ENCODE measurements around the gene RRBP1.
"Not testable (repeated sequence)": the region's sequence is repeated elsewhere in the genome, so short reads cannot be mapped to it uniquely, and the experiment has no call there.

RRBP1 gene

DNA sequence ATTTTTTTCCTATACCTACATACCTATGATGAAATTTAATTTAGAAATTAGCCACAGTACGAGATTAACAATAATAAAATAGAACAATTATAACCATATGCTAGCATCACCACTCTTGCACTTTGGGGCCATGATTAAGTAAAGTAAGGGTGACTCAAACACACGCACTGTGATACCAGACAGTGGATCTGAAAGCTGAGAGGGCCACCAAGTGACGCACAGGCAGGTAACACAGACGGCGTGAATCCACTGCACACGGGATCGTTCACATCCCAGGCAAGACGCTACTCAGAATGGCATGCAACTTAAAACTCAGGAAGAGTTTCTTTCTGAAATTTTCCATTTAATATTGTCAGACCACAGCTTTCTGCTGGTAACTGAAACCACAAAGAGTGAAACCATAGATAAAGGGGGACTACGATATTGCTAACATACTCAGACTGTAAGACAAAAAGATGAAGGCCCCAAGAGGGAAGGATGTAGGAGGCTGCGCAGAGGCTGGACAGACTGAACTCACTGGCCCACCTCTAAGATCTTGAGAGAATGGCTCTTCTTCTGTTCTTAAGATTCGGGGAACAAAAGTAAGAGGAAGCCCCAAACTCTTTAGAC lies 17.9 kb downstream of the RRBP1 start:
- no peak for DNase-seq (ENCODE audit: low read depth in 2 of 3, low spot score in 2 of 3)

DNA sequence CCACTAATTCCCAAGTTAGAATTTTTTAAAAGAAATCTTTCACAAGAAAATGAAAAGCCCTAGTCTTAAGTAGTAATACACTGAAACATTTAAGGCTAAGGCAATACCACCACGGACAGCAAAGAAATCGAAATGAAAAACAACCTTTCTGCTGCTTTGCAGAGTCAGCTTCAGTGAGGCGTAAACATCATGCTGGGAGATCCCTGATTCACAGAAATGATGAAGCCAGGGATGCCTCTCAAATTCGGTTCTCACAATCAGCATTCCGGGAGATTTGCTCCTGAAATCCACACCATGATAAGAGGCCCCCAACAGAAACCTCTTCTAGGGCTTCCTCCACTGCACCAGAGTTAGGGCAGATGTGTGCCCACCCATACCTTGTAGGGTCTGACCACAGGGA lies 18.6 kb downstream of the RRBP1 start:
- DNase-seq (ENCODE audit: low read depth in 2 of 3, low spot score in 2 of 3): no peak

DNA sequence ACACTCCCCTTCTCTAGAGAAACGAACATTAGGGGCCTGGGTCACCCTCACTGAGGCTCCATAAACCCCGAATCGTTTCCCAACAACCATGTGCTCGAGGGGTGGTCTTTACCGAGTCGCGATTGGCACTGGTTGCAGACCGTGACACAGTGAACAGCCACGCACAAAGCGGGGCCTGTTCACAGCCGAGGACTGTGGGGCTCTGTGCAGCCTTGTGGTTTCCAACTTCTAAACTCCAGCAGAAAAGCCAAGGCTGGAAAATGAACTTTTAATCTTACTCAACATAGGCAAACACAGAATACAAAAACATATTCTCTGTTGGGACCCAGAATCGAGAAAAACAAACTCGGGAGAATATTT lies 19.0 kb downstream of the RRBP1 start:
- no peak for DNase-seq (ENCODE audit: low read depth in 2 of 3, low spot score in 2 of 3)

DNA sequence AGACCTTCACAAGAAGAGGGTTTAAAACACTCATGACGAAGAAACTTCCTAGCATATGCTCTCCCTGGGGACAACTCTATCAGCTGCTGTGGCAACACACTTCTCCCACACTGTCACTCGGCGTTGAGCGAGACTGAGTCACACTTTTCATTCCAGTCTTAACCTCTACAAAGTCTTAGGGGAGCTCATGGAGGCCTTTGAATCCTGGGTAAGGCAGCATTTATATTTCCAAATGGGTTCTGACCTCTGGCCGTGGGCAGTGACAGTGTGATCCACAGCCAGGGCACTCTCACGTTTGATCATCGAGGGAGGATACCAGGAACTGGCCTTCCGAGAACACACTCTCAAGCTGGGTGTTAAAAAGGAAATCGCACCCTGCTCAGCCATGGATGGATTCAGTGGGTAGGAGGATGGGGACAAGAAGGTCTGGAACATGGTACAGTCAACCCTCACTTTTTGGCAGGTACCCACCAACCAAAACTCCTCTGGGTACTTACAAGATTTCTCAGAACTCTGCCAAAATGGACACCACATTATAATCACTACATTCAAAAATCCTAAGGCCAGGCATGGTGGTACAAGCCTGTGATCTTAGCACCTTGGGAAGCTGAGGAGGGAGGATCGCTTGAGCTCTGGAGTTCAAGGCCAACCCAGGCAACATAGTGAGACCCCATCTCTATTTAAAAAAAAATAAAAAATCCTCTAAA lies 19.6 kb downstream of the RRBP1 start:
- peak in 1 of 3 experiments; percentile 10 for DNase-seq (ENCODE audit: low read depth in 2 of 3, low spot score in 2 of 3)

DNA sequence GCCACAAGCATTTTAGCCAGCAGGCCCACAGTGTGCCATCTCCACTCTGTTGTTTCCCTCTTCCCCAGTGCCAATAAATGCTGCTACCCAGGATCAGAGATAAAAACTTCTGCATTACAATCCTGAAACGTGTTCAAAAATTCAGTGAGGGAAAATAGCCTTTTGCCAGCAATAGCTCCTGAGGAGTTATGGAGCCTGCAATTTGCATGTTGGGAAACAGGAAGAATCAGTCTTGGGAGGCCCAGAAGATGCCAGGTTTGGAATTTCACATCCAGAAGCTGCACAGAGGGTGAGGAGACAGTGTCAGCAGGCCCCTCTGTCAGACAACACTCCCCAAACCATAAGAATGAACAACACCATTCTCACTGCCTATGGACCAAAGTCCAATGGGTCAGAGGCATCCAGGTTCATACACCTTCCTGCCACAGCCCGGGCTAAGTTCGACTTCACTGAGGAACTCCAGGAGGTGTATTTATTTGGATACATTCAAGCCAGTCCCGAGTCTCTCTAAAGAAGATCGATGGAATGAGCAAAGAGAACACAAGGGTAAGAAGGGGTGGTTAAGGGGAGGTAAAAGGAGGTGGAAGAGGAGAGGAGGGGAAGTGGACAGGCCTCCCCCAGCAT lies 20.8 kb downstream of the RRBP1 start:
- no peak for DNase-seq (ENCODE audit: low read depth in 2 of 3, low spot score in 2 of 3)

DNA sequence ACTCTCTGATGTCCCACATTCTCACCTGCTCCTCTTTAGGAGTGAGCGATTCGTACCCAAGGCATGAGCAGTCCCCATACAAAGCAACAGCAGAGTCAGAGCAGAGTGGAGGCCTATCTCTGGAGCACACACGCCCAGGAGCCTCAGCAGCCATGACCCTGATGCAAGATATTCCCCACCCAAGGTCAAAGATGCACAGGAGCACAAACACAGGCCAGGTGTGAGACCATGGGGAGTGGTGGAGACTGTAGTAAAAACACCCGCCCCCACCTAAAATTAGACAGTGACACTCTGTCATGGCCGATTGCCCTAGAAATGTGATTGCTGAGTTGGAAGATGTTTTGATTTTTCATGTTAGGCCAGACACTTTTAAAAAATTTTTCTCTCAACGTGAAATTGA lies 21.4 kb downstream of the RRBP1 start:
- no peak for DNase-seq (ENCODE audit: low read depth in 2 of 3, low spot score in 2 of 3)

DNA sequence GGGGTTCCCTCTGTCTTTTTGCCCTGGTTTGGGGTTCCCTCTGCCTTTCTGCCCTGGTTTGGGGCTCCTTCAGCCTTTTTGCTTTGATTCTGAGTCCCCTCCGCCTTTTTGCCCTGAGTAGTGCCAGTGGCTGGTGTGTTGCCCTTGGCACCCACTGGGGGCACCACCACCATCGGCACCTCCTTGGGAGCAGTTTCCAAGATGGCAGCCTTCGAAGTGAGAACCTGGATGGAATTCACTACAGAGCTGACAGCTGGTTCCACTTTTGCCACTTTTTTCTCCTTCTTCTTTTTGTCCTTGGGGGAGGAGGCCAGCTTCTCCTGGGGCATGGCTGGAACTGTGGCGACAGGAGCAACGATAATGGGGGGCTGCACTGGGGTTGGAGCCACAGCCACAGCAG lies 22.2 kb downstream of the RRBP1 start:
- no peak for DNase-seq (ENCODE audit: low read depth in 2 of 3, low spot score in 2 of 3)

DNA sequence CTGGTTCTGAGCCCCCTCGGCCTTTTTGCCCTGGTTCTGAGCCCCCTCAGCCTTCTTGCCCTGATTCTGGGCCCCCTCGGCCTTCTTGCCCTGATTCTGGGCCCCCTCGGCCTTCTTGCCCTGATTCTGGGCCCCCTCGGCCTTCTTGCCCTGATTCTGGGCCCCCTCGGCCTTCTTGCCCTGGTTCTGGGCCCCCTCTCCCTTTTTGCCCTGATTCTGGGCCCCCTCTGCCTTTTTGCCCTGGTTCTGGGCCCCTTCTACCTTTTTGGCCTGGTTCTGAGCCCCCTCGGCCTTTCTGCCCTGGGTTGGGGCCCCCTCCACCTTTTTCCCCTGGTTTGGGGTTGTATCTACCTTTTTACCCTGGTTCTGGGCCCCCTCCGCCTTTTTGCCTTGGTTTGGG lies 22.7 kb downstream of the RRBP1 start:
- DNase-seq (ENCODE audit: low read depth in 2 of 3, low spot score in 2 of 3): not testable (repeated sequence)

DNA sequence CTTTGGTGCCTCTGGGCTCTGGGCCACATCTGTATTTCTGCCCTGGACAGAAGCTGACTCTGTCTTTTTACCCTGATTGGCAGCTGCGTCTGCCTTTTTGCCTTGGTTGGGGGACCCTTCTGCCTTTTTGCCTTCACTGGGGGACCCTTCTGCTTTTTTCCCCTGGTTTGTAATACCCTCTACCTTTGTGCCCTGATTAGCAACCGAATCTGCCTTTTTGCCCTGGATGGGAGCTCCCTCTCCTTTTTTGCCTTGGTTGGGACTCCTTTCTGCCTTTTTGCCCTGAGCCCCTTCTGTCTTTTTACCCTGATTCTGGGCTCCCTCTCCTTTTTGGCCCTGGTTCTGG lies 23.4 kb downstream of the RRBP1 start:
- no peak for DNase-seq (ENCODE audit: low read depth in 2 of 3, low spot score in 2 of 3)

DNA sequence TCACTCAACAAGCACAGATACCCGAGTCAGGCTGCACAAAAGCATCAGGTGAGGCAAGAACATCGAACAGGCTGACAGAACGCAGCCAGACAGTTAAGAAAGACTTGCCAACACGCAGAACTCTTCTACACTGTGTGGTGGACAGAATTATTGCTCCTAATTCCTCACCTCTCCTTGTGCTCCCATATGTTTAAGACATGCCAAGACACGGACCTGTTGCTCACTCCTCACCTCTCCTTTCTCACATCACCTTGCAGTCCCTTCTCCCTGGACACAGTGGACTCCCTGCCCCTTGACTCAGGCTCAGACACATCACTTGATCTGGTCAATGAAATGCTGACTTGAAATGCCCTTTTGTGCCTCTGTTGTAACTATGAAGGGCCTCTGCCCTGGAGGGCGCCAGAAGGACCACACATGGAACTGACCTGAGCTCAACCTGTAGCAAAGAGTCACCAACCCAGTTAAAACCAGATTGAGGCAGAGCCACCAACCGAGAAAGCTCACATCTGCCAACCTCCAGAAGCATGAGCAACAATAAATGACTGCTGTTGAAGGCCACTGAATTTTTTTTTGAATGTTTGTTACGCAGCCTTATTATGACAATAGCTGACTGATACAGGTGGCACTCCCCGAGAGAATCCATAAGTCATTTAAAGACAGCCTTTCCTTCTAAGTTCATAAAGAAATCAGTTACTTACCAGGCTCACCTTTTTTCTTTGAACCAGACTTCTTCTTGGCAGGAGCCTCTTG lies 24.0 kb downstream of the RRBP1 start:
- DNase-seq (ENCODE audit: low read depth in 2 of 3, low spot score in 2 of 3): no peak

DNA sequence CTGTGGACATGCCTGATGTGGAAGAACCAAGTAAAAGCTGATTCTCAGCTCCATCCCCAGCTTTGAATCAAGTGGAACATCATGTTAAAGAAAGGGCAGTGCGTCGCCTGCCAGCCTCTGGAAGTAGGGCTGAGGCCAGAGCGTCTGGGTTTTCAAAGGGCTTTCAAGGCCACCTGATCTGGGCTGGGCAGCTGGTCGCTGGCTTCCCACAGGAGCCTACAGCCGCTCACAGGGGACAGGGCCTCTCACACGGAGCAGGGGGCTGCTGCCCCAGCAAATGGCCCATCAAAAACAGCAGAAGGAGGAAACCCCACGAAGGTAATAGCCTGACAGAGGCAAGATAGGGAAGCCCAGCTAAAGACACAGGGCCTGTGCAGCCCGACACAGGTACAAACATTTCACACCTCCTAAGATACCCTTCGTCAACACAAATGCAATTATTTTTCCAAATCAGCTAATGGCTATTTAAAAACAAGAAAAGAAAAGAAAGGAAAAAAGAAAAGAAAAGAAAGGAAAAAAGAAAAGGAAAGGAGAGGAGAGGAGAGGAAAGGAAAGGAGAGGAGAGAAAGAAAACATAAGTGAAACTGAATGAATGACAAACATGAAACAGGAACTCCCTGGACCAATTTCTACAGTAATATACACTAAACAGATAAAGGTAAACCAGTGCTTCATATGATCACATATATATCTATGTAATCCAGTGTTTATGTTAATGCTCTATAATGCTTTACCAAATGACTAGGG lies 24.8 kb downstream of the RRBP1 start:
- DNase-seq (ENCODE audit: low read depth in 2 of 3, low spot score in 2 of 3): no peak

DNA sequence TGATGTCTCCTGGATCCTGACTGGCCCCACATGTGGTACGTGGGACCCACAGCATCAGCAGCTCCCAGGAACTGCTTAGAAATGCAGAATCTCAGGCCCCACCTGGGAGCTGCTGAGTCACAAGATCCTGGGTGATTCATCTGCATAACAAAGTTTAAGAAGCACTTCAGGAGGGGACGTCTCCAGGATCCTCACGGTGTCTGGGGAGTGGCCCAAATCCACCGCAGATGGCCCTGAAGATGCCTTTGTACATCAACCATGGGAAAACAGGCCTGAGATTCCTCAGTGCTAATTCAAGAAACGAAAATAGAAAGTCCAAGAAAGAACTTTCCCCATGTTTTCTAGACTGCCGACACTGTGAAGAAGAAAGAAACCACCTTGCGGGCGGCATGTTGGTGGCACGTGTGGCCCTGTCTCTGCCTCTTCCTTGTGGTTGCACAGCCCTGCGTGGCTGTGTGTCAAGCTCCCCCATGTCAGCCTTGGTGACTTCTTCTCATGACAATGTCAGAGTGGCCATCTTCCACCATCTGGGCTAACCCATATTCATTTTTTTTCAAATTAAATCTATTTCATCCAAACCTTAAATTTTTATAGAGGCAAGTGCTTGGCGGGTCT lies 26.1 kb downstream of the RRBP1 start:
- DNase-seq (ENCODE audit: low read depth in 2 of 3, low spot score in 2 of 3): no peak

DNA sequence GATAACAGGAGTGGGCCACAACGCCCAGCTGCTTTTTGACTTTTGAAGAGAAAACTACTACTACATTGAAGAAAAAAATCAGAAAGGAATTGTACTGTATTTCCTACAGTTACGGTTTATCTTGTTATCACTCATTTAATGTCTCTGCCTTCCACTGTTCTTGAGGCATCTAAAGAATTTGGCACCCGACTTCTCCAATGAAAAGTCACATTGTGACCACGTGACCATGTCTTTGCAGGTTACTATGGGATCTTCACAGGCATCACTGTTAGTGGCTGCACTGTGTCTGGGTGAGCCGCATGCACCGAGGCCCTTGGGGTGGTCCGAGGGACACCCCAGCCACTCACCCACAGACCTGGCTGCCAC lies 26.8 kb downstream of the RRBP1 start:
- no peak for DNase-seq (ENCODE audit: low read depth in 2 of 3, low spot score in 2 of 3)

DNA sequence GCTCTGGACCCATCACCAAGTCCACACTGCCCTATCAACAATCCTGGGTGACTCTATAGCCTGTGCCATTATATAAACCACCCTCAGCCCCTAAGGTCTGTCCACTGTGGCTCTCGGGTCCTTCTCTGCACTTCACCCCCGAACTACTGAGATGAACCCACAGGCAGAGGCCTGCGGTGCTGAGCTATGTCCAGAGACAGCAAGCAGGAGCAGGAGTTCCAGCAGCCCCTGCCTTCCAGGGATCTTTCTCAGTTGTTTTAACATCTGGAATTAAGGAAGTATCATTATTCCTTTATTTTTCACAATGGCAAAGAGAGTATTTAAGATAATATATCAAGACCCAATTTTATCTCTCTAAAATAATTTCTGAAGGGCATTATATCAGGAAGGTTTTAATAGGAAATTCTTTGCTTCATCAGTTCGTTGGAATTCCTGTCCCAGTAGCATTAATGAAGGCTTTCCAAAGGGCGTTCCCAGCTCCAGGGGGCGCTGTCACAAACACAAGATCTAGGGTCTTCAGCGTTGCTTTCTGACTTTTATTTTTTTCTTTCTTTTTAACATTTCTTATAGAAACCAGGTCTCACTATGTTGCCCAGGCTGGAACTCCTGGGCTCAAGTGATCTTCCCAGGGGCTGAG lies 27.3 kb downstream of the RRBP1 start:
- no peak for DNase-seq (ENCODE audit: low read depth in 2 of 3, low spot score in 2 of 3)

DNA sequence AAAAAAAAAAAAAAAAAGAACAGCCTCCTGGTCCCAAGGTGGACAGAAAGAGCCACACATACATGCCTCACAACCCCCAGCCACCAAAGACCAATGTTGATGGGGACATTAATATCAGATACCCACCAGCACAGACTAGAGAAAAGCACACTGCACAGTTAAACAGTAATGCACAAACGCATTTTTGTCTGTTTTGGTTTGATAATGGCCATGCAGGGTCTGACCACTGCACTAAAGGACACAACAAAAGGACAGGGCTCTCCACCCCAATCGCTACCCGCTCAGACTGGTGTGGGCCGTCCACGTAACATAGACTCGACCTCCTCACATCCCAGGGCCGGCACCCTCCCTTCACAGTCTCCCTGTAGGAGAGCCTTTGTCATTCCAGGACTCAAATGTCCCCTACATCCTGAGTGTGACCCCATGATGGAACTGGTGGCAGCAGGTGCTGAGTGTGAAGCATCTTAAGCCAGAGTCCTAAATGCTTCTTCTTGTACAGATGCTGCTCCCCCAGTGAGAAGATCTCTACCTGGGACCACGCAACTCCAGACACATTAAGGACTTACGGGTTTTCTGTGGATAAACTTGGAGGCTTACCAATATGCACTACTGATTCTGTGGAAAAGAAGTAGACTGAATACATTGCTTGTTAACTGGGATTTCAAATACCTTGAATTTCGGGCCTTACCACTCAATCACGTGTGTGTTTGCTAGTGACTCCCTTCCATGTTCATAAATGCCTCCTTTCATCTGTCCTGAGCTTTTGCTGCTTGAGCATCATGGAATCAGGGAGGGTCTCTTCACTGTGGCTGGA lies 28.0 kb downstream of the RRBP1 start:
- no peak for DNase-seq (ENCODE audit: low read depth in 2 of 3, low spot score in 2 of 3)

DNA sequence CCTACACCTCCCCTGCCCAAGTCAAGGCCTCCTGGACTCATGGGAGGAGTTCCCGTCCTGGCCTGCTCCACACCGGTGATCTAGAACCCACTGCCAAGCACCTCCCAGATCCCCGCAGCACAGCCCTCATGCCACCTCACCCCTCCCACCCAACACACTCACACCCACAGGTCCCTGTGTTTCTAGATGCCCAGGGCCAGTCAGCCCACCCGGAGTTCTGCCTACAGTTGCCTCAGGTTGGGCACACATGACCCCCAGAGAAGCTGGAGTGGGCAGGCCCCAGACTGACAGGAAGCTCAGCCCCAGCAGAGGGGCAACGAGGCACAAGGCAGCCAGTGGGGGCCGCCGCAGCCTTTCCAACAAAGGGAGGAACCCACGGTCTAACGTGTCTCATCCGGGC lies 29.6 kb downstream of the RRBP1 start:
- DNase-seq (ENCODE audit: low read depth in 2 of 3, low spot score in 2 of 3): no peak

DNA sequence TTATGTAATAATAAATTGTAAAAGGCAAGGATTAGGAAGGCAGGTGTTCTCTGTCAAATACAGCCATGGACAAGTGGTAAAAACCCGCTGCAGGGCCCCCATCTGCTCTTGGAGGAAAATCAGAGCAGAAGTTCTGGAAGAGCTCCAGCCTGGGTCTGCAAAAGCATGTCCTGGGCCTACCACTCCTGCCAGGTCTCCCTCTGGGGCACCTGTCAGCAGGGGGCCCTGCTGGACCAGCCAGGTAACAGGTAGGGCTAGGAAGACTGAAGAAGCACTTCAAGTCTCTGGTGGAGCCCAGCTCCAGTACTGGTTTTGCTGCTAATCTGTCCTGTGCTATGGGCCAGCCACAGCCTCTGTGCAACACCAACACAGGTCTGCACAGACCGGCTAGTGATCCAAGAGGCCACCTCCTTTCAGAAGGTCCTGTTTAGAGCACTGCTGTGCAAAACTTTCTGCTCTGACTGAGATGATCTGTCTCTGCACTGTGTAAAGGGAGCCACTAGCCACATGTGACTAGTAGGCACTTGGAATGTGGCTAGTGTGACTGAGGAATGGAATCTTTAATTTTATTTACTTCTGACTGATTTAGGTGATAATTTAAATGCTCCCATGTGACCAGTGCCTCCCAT lies 30.2 kb downstream of the RRBP1 start:
- DNase-seq (ENCODE audit: low read depth in 2 of 3, low spot score in 2 of 3): no peak

DNA sequence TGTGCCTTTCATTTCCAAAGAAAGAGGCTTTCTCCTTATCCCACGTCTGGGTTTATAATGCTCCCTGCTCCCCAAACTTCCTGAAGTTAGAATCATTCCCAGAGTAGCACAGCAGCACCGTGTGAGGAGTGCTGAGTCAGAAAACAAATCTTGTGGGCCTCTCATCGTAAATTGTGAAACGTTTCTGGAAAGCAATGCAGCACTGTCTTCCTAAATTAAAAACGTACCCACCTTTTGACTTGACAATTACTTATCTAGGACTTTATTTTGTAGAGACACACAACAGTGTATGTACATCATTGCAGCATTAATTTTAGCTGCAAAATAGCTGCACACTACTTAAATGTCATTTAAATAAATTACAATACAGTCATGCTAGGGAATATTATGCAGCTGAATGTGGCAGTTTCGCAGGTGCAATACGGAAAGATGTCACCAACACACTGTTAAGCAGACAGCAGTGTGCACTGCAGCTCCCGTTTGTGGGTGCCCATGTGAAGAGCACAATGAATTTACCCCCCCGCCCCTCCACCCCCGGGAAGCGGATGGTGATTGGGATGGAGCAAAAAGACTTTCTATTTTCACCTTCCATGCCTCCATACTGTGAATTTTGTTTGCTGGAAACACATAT lies 30.8 kb downstream of the RRBP1 start:
- DNase-seq (ENCODE audit: low read depth in 2 of 3, low spot score in 2 of 3): no peak
